Central memory CD8-positive, alpha-beta T cell (primary cell): Measurements from ENCODE around the gene ERC2.

Experiments used
- ATAC-seq: fragments of 150-1000 bp; cut with Tn5 transposase; replicated peaks from 2 replicates; pipeline ENCODE4 v1.10.0; 2022; ENCODE audit warnings: mild to moderate bottlenecking, moderate FRiP score, moderate number of reproducible peaks; ENCODE audit not compliant: poor library complexity, severe bottlenecking; ENCODE audit errors: extremely low read depth
- DNase-seq, 2 donors: peaks; one replicate each; pipeline ENCODE4 v3.0.0; 2021; ENCODE audit warnings: low spot score in 2 of 2
- H3K27ac Mint-ChIP-seq: one replicate; pipeline ENCODE4 v1.8.0; 2022; ENCODE audit warnings: low read depth, mild to moderate bottlenecking, moderate library complexity, mixed read lengths
- H3K27me3 Mint-ChIP-seq: one replicate; pipeline ENCODE4 v1.8.0; 2022; ENCODE audit warnings: mixed read lengths
- H3K36me3 Mint-ChIP-seq: one replicate; pipeline ENCODE4 v1.8.0; 2022; ENCODE audit warnings: mild to moderate bottlenecking, moderate library complexity, mixed read lengths; ENCODE audit not compliant: insufficient read depth
- H3K4me1 Mint-ChIP-seq: one replicate; pipeline ENCODE4 v1.8.0; 2022; ENCODE audit warnings: mixed read lengths
- H3K4me3 Mint-ChIP-seq: one replicate; pipeline ENCODE4 v1.8.0; 2022; ENCODE audit warnings: mild to moderate bottlenecking, moderate library complexity, mixed read lengths
- H3K9me3 Mint-ChIP-seq: one replicate; pipeline ENCODE4 v1.8.0; 2022; ENCODE audit warnings: mixed read lengths

Gene ERC2

DNA sequence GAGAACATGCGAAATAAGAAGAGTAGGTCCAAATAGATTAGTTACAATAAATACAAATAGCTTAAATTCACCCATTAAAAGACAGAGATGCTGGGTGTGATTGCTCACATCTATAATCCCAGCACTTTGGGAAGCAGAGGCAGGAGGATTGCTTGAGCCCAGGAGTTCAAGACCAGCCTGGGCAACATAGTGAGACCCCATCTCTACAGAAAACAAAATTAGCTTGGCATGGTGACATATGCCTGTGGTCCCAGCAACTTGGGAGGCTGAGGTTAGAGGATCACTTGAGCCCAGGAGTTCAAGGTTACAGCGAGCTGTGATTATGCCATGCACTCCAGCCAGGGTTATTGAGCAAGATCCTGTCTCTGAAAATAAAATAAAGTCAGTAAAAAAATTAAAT lies 872.1 kb downstream of the ERC2 start:
- Mint-ChIP-seq H3K27me3 (no peaks in the 10 kb centered on the region), H3K4me3 (no peak overlapping the region), H3K4me1 (no peaks in the 10 kb centered on the region), H3K9me3 (peaks cover 13% of the 10 kb centered on the region), H3K36me3 (no peaks in the 10 kb centered on the region), H3K27ac (no peak overlapping the region)
- DNase-seq (no peak), ATAC-seq (no peak)

GRCh38 chr3:55595420-55595819 lies 872.8 kb downstream of the ERC2 start:
- DNase-seq (no peak), ATAC-seq (no peak)
- Mint-ChIP-seq H3K36me3 (no peaks in the 10 kb centered on the region), H3K27me3 (no peaks in the 10 kb centered on the region), H3K4me1 (no peaks in the 10 kb centered on the region), H3K4me3 (no peak overlapping the region), H3K9me3 (peaks cover 13% of the 10 kb centered on the region), H3K27ac (no peak overlapping the region)

DNA sequence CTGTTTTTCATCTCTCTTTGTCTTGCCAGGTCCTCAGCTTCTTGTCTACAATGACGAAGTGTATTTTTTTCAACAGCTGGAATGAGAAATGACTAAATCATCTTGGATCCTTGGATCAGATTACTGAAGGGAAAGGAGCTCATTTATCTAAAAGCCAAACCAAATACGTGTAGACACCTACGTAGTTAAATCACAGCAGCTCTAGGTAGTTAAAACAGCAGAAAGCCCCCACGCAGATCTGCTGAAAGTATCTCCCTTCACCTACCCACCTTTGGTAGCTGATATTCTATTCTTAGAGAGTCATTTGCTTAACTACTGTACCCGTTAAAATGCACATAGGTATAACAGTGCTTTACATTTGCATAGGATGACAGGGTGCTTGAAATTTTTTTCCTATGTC lies 875.7 kb downstream of the ERC2 start:
- Mint-ChIP-seq H3K4me3 (no peak overlapping the region), H3K4me1 (no peaks in the 10 kb centered on the region), H3K9me3 (peaks cover 18% of the 10 kb centered on the region), H3K36me3 (no peaks in the 10 kb centered on the region), H3K27ac (no peak overlapping the region), H3K27me3 (no peaks in the 10 kb centered on the region)
- ATAC-seq = no peak
- DNase-seq = no peak

- Mint-ChIP-seq H3K4me3 (no peak overlapping the region), H3K36me3 (no peaks in the 10 kb centered on the region)
Measured at GRCh38 chr3:55591888-55592287, 876.4 kb downstream of the ERC2 start.

DNA sequence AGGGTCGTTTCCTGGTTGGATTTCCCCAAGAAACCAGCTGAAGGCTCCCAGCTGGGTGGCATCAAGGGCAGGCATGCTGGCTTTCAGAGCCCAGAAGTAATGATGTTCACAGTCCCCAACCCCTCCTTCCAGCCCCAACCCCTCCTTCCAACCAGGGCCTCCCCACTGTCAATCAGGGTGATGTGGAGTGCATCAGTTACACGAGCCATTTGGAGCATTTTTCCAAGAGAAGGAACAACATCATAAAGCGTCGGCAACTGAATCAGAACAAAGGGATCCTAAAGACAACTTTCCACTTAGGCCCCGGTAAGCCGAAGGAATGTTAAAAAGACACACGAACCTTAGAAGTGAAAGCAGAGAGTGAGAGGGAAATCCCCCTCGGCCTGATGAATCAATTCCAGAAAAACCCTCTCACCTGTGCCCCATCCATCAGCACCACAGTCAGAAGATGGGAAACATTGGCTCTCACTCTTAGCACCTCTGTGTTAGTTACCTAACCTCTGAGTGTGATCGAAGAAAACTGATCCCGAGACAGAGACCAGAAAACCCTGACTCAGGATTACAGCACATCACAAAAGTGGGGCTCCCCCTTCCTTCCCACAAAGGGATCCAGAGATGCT lies 880.0 kb downstream of the ERC2 start:
- no peak for ATAC-seq
- no peak for DNase-seq
- peaks cover 5% of the 10 kb centered on the region for H3K9me3 Mint-ChIP-seq
- no peak overlapping the region for H3K4me3 Mint-ChIP-seq
- no peaks in the 10 kb centered on the region for H3K4me1 Mint-ChIP-seq
- no peak overlapping the region for H3K27ac Mint-ChIP-seq
- H3K27me3 Mint-ChIP-seq = no peaks in the 10 kb centered on the region
- no peaks in the 10 kb centered on the region for H3K36me3 Mint-ChIP-seq

More at GRCh38 chr3:55591888-55592287, 876.4 kb downstream of the ERC2 start:
- H3K4me1 Mint-ChIP-seq = no peaks in the 10 kb centered on the region
- no peaks in the 10 kb centered on the region for H3K27me3 Mint-ChIP-seq
- no peak overlapping the region for H3K27ac Mint-ChIP-seq
- DNase-seq (no peak), ATAC-seq (no peak)
- H3K9me3 Mint-ChIP-seq = peaks cover 18% of the 10 kb centered on the region

DNA sequence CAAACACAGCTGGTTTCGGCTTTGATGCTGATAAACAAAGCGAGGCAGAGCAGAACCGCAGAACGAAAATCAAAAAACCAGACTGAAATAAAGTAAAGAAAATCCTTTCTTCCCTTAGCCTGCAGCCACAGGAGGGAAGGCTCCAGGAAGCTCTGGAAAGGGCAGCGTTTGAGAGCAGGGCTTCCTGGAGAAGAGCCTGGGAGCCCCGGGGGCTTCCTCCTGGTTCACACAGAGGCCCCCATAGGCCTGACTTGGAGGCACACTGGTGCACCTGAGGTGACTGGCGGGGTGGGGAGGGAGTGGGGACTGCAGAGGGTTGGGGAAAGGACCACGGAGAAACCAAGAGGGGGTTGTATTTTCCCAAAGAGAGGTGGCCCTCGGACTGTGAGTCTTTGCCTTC lies 882.4 kb downstream of the ERC2 start:
- Mint-ChIP-seq H3K27ac (no peak overlapping the region), H3K9me3 (peaks cover 6% of the 10 kb centered on the region), H3K27me3 (no peaks in the 10 kb centered on the region), H3K4me1 (no peaks in the 10 kb centered on the region), H3K36me3 (no peaks in the 10 kb centered on the region), H3K4me3 (no peak overlapping the region)
- DNase-seq = no peak
- ATAC-seq = no peak

DNA sequence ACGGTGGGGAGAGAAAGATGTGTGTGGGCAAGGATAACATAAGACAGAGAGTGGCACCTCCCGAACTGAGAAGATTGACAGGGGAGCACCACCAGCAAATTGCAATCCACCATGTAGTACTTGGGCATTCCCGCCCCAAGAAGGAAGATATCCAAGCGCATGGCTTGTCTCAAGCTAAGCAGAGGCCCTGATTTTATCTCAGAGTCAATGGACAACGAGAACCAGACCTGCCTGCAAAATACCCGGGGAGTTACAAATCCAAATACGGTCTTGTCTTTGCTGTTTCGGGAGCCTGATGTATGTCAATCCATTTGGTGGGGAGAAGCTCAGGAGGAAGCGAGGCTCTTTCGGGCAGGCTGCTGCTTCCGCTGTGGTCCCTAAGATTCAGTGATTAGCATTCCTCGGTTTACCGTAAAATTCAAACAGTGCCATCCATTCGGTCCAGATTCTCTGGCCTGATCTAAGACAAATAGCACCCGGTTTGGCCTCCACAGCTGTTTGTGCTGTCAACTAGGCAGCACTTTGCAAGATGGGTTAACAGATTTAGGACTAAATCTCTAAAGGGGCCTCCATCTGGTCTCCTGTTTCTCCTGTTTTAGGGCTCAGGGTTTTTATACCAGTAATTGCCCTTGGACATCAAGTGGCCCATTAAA lies 883.4 kb downstream of the ERC2 start:
- H3K4me3 Mint-ChIP-seq = no peak overlapping the region
- DNase-seq = no peak
- no peaks in the 10 kb centered on the region for H3K27me3 Mint-ChIP-seq
- H3K9me3 Mint-ChIP-seq = peaks cover 10% of the 10 kb centered on the region
- ATAC-seq = no peak
- no peaks in the 10 kb centered on the region for H3K4me1 Mint-ChIP-seq
- H3K27ac Mint-ChIP-seq = no peak overlapping the region
- no peaks in the 10 kb centered on the region for H3K36me3 Mint-ChIP-seq

DNA sequence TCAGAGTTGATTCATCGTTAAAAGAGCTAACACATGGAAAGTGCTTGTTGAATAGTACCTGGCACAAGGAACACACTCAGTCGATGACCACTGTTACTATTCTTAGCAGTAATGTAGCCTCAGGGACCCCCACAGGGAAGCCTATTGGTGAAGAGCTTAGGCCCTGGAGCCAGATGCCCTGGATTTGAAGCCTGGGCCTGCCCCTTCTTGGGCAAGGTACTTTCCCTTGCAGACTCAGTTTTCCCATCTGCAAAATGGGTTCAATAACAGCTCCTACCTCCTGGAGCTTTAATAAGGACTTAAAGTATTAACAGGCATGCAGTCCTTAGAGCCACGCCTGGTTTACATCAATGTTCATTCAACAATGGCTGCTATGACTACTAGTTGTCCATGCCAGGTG lies 884.2 kb downstream of the ERC2 start:
- Mint-ChIP-seq H3K9me3 (peaks cover 10% of the 10 kb centered on the region), H3K36me3 (no peaks in the 10 kb centered on the region), H3K27me3 (no peaks in the 10 kb centered on the region), H3K4me1 (no peaks in the 10 kb centered on the region), H3K4me3 (no peak overlapping the region), H3K27ac (no peak overlapping the region)
- ATAC-seq = no peak
- DNase-seq = no peak

DNA sequence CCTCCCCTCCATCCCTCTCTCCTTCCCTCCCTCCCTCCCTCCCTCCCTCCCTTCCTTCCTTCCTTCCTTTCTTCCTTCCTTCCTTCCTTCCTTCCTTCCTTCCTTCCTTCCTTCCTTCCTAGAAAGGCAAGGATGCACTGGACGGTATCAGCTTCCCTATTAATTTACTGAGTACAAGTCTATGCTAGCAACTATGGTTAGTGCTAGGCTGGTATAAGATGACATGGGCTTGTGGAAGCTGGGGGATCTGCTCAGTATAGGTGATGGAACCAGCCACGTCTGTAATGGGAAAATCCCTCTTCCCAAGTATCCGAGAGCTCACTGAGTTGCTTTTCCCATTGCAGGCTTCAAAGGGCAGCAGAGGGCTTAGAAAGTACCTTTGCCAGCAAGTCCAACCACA lies 884.8 kb downstream of the ERC2 start:
- Mint-ChIP-seq H3K36me3 (no peaks in the 10 kb centered on the region), H3K9me3 (peaks cover 5% of the 10 kb centered on the region), H3K27ac (no peak overlapping the region), H3K4me1 (no peaks in the 10 kb centered on the region), H3K4me3 (no peak overlapping the region), H3K27me3 (no peaks in the 10 kb centered on the region)
- no peak for ATAC-seq
- no peak for DNase-seq

- no peak overlapping the region for H3K27ac Mint-ChIP-seq
- H3K4me1 Mint-ChIP-seq = no peaks in the 10 kb centered on the region
- H3K27me3 Mint-ChIP-seq = no peaks in the 10 kb centered on the region
- ATAC-seq = no peak
- no peaks in the 10 kb centered on the region for H3K36me3 Mint-ChIP-seq
- H3K4me3 Mint-ChIP-seq = no peak overlapping the region
- DNase-seq = no peak
- H3K9me3 Mint-ChIP-seq = peaks cover 4% of the 10 kb centered on the region
Measured at GRCh38 chr3:55579496-55579895, 888.8 kb downstream of the ERC2 start.

DNA sequence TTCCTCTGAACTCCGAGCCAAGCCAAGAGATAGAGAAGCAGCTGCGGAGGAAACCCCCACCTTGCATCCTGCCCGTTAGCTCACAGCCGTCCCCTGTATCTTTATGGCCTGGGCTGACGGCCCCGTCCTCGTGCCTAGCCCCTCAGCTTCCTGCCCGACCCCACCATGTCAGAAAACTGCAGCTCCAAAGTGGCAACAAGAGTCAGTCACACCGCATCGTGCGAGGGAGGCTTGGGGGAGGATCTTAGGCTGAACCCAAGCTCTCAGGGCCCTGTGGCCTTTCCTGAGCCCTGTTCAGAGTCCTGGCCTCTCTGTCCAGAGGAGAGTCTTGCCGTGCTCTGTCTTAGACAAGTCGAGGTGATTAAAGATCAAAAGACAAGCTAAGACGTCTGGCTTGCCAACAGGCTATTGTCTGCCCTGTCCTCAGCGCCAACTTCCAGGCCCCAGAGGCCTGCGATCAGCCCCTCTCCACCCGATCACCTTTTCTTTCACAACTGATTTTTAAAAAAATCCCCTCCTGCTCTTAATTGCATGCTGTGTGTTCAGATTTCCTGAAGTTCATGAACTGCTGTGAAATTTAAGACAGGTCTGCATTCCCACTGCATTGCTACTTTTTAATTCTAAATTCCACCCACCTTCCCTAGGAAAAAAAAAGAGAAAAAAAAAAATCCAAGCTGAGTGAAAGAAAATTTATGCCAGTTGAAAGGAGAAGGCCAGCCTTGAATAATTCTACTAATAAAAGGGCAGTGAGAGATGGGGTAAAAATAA lies 891.5 kb downstream of the ERC2 start:
- DNase-seq (no peak), ATAC-seq (no peak)
- Mint-ChIP-seq H3K27ac (no peak overlapping the region), H3K27me3 (no peaks in the 10 kb centered on the region), H3K4me3 (no peak overlapping the region), H3K4me1 (no peaks in the 10 kb centered on the region), H3K36me3 (no peaks in the 10 kb centered on the region), H3K9me3 (peaks cover 4% of the 10 kb centered on the region)

DNA sequence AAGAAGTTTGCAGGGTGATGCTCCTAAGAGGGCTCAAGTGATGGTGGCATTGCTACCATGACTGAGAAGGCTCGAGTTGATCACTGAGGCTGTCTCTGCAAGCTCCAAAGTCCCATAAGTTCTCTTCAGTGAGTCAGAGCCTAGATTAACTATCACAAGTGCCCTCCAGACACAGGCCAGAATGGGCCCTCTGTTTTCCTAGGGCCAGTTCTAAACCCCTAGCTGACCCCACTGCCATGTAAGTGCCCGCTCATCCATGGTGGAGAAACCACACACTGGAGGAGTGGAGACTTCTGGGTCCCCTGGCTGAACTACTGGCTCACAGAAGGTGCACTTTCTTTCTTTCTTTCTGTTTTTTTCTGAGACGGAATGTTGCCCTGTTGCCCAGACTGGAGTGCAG lies 893.6 kb downstream of the ERC2 start:
- H3K4me1 Mint-ChIP-seq = no peaks in the 10 kb centered on the region
- no peaks in the 10 kb centered on the region for H3K9me3 Mint-ChIP-seq
- ATAC-seq (no peak), DNase-seq (no peak)
- no peaks in the 10 kb centered on the region for H3K36me3 Mint-ChIP-seq
- no peaks in the 10 kb centered on the region for H3K27me3 Mint-ChIP-seq
- H3K27ac Mint-ChIP-seq = no peak overlapping the region
- H3K4me3 Mint-ChIP-seq = no peak overlapping the region

DNA sequence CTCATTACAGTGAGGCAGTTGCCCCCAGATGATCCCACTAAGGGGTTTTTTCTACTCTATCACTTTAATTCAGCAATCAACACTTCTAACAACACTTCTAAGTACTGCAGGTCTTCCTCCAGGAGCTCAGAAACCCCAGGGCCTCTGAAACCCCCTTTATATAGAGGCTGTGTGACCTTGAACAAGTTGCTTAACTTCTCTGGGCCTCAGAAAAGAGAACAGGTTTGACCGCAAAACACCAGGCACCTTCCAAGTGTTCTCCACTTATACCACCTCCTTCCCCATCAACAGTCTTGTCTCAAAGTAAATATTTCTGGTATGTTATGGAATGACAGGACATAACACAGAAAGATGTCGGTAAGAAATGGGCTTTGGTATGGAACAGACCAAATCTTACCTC lies 895.5 kb downstream of the ERC2 start:
- Mint-ChIP-seq H3K9me3 (peaks cover 9% of the 10 kb centered on the region), H3K27ac (no peak overlapping the region)

More for the DNA sequence above, 895.5 kb downstream of the ERC2 start:
- H3K27me3 Mint-ChIP-seq = no peaks in the 10 kb centered on the region
- H3K4me1 Mint-ChIP-seq = no peaks in the 10 kb centered on the region
- ATAC-seq (no peak), DNase-seq (no peak)
- H3K4me3 Mint-ChIP-seq = no peak overlapping the region
- H3K36me3 Mint-ChIP-seq = no peaks in the 10 kb centered on the region
